Neural cell (in vitro differentiated cells): ENCODE results near the gene FGD5.

Source experiments
- EP300 ChIP-seq: fragments of 450-650 bp; conservative IDR thresholded peaks from 2 replicates; pipeline ENCODE4 v1.6.1; 2014; ENCODE audit warnings: antibody characterized with exemption, mild to moderate bottlenecking, moderate library complexity; ENCODE audit not compliant: poor library complexity, severe bottlenecking
- EZH2 ChIP-seq: fragments of 200-600, 300-800 bp; shearing (Covaris generic), sonication (generic); IDR thresholded peaks from 2 replicates; pipeline ENCODE4 v1.6.1; 2014; ENCODE audit warnings: antibody characterized with exemption, low read length, borderline replicate concordance, mild to moderate bottlenecking; ENCODE audit not compliant: insufficient read depth, poor library complexity, severe bottlenecking
- POLR2AphosphoS5 ChIP-seq: IDR thresholded peaks from 2 replicates; pipeline ENCODE4 v1.6.1; 2012
- RAD21 ChIP-seq: fragments of 450-650 bp; conservative IDR thresholded peaks from 2 replicates; pipeline ENCODE4 v1.6.1; 2014; ENCODE audit warnings: antibody characterized with exemption, mild to moderate bottlenecking, moderate library complexity
- TF ChIP-seq, protein P1 (sequence below): IDR thresholded peaks from 2 replicates; pipeline ENCODE4 v1.6.1; 2012; ENCODE audit warnings: borderline replicate concordance
- TF ChIP-seq, protein P2 (sequence below): fragments of 450-650 bp; IDR thresholded peaks from 2 replicates; pipeline ENCODE4 v1.5.1; 2014; ENCODE audit warnings: antibody characterized with exemption, mild to moderate bottlenecking, moderate library complexity; ENCODE audit not compliant: poor library complexity, severe bottlenecking

DNA sequence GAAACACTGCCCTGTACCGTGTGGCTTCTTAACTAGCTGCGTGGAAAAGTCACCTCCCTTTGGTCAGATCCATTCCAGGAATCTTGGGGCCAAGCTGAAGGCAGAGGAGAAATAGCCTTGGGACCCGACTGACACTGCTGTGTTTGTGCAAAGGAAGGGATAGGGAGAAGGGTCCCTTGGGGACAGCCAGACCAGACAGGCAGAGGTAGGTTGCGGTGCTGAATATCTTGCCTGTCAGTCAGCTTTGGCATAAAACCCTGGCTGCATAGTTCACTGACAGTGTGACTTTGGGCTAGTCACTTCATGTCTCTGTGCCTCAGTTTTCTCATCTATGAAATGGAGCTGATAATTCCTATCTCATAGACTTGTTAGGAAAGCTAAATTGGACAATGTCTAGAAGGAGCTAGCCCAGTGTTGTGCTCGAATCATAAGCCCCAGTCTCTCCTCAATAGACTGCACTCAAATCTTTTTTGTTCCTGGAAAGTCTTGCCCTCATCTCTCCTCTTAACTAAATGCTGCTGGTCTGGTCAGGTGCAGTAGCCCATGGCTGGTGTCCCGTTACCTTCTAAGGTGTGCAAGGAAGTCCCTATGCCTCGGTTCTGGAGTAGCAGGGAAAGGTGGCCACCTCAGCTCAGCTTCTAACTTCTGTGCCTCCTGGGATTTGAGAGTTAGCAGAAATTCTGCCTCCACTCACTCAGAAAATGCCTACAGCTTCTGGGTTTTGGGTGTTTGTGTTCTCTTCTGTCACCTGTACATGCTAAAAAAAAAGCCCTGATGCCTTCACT lies 25.8 kb downstream of the FGD5 start:
- TF ChIP-seq, protein P1, sequence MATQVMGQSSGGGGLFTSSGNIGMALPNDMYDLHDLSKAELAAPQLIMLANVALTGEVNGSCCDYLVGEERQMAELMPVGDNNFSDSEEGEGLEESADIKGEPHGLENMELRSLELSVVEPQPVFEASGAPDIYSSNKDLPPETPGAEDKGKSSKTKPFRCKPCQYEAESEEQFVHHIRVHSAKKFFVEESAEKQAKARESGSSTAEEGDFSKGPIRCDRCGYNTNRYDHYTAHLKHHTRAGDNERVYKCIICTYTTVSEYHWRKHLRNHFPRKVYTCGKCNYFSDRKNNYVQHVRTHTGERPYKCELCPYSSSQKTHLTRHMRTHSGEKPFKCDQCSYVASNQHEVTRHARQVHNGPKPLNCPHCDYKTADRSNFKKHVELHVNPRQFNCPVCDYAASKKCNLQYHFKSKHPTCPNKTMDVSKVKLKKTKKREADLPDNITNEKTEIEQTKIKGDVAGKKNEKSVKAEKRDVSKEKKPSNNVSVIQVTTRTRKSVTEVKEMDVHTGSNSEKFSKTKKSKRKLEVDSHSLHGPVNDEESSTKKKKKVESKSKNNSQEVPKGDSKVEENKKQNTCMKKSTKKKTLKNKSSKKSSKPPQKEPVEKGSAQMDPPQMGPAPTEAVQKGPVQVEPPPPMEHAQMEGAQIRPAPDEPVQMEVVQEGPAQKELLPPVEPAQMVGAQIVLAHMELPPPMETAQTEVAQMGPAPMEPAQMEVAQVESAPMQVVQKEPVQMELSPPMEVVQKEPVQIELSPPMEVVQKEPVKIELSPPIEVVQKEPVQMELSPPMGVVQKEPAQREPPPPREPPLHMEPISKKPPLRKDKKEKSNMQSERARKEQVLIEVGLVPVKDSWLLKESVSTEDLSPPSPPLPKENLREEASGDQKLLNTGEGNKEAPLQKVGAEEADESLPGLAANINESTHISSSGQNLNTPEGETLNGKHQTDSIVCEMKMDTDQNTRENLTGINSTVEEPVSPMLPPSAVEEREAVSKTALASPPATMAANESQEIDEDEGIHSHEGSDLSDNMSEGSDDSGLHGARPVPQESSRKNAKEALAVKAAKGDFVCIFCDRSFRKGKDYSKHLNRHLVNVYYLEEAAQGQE, result no peak
- TF ChIP-seq, protein P2, sequence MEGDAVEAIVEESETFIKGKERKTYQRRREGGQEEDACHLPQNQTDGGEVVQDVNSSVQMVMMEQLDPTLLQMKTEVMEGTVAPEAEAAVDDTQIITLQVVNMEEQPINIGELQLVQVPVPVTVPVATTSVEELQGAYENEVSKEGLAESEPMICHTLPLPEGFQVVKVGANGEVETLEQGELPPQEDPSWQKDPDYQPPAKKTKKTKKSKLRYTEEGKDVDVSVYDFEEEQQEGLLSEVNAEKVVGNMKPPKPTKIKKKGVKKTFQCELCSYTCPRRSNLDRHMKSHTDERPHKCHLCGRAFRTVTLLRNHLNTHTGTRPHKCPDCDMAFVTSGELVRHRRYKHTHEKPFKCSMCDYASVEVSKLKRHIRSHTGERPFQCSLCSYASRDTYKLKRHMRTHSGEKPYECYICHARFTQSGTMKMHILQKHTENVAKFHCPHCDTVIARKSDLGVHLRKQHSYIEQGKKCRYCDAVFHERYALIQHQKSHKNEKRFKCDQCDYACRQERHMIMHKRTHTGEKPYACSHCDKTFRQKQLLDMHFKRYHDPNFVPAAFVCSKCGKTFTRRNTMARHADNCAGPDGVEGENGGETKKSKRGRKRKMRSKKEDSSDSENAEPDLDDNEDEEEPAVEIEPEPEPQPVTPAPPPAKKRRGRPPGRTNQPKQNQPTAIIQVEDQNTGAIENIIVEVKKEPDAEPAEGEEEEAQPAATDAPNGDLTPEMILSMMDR, result no peak
- TF ChIP-seq EP300 (no peak), EZH2 (no peak), POLR2AphosphoS5 (no peak), RAD21 (no peak)
